Endothelial cell of umbilical vein (primary cell): ENCODE results near the gene LACTBL1. TPM values are rescaled to one million over a fixed set of nuclear protein-coding genes. Genes with fewer than 3 reads are reported as not detected.

Experiments
- BruUV-seq: library from RNA; stranded (reverse); fragments of 400-500 nt; replicated peaks from 2 replicates; lab custom pipeline; 2021; lab: Mats Ljungman, UMichigan
- CTCF ChIA-PET: fragments of 300-600, 350-600 bp; sonication (Branson Sonifier 250); formaldehyde crosslinking; loops from one replicate; lab custom pipeline; 2021; ENCODE audit warnings: antibody characterized with exemption, inconsistent platforms; lab: Charles Lee
- POLR2A ChIA-PET: fragments of 300-600, 350-600 bp; sonication (Branson Sonifier 250); formaldehyde crosslinking; loops from one replicate; lab custom pipeline; 2021; ENCODE audit warnings: antibody characterized with exemption, inconsistent platforms; lab: Charles Lee
- DNase-seq: peaks from one replicate; pipeline ENCODE4 v3.0.0-alpha.2; 2011; ENCODE audit warnings: low read depth, low spot score
- FAIRE-seq: peaks from 2 replicates; lab custom pipeline; 2011; peaks lifted over from hg19 to GRCh38; lab: Jason Lieb, UNC
- H2AFZ ChIP-seq: 2 replicates; pipeline ENCODE4 v1.6.0; 2012; ENCODE audit warnings: low read depth, low read length, control low read depth, inconsistent platforms
- H3K27ac ChIP-seq: 2 replicates; pipeline ENCODE4 v1.5.1; 2011; ENCODE audit warnings: low read depth, mild to moderate bottlenecking, control low read depth, low read length, moderate library complexity; ENCODE audit not compliant: insufficient read depth
- H3K27me3 ChIP-seq, 2 experiments: 2 replicates each; pipeline versions ENCODE4 v1.6.0 to v1.6.1; 2011; ENCODE audit warnings: low read length in 2 of 2, mixed read lengths in 1 of 2; ENCODE audit not compliant: control insufficient read depth in 2 of 2, insufficient read depth in 2 of 2
- H3K36me3 ChIP-seq, 2 experiments: 2 replicates in 1 of 2; 3 replicates in 1 of 2; pipeline ENCODE4 v1.5.1; 2011; ENCODE audit warnings: low read length in 2 of 2, mild to moderate bottlenecking in 1 of 2, moderate library complexity in 1 of 2; ENCODE audit not compliant: control insufficient read depth in 2 of 2, insufficient read depth in 2 of 2; ENCODE audit errors: extremely low read depth in 1 of 2
- H3K4me1 ChIP-seq: 3 replicates; pipeline ENCODE4 v1.5.1; 2011; ENCODE audit warnings: mild to moderate bottlenecking, low read length; ENCODE audit not compliant: control insufficient read depth, insufficient read depth; ENCODE audit errors: extremely low read depth
- H3K4me2 ChIP-seq: 2 replicates; pipeline ENCODE4 v1.6.1; 2011; ENCODE audit warnings: low read length, control low read depth, mixed read lengths; ENCODE audit not compliant: insufficient read depth
- H3K4me3 ChIP-seq, 3 experiments: fragments of 200-600 bp in 1 of 3; sonication (generic), shearing (Covaris generic) in 1 of 3; replicated peaks in 1 of 3; 2 replicates each; pipeline ENCODE4 v1.5.1; 2011 to 2016; ENCODE audit warnings: control low read depth in 3 of 3, low read length in 3 of 3, mild to moderate bottlenecking in 2 of 3, inconsistent platforms in 1 of 3, low read depth in 1 of 3, moderate library complexity in 1 of 3; ENCODE audit not compliant: insufficient read depth in 1 of 3
- H3K79me2 ChIP-seq: 2 replicates; pipeline ENCODE4 v1.6.0; 2012; ENCODE audit warnings: low read length, inconsistent platforms; ENCODE audit not compliant: control insufficient read depth, insufficient read depth
- H3K9ac ChIP-seq: replicated peaks from 2 replicates; pipeline ENCODE3; 2011; ENCODE audit warnings: low read length, control low read depth; ENCODE audit not compliant: insufficient read depth; ENCODE audit errors: extremely low read depth
- H3K9me1 ChIP-seq: replicated peaks from 3 replicates; pipeline ENCODE4 v1.6.0; 2011; ENCODE audit warnings: mild to moderate bottlenecking, low read length; ENCODE audit not compliant: control insufficient read depth, insufficient read depth; ENCODE audit errors: extremely low read depth
- H3K9me3 ChIP-seq: replicated peaks from 2 replicates; pipeline ENCODE4 v1.5.1; 2012; ENCODE audit warnings: low read length, inconsistent platforms; ENCODE audit not compliant: control insufficient read depth, insufficient read depth
- H4K20me1 ChIP-seq: replicated peaks from 2 replicates; pipeline ENCODE3; 2011; ENCODE audit warnings: mild to moderate bottlenecking, low read length; ENCODE audit not compliant: control insufficient read depth, insufficient read depth; ENCODE audit errors: extremely low read depth
- JUN ChIP-seq: IDR thresholded peaks from 2 replicates; pipeline ENCODE4 v1.6.1; 2011; ENCODE audit warnings: borderline replicate concordance, low read depth; ENCODE audit not compliant: insufficient read length, insufficient read depth
- POLR2A ChIP-seq: IDR thresholded peaks from 2 replicates; pipeline ENCODE4 v1.6.1; 2012; ENCODE audit warnings: low read depth, mild to moderate bottlenecking, control low read depth, low read length
- dilution Hi-C: fragments of 300-500 bp; cut with MboI; formaldehyde crosslinking; loops from one replicate; pipeline ENCODE4 v1.15.0; 2019; ENCODE audit warnings: low sequenced_read_pairs; ENCODE audit not compliant: extremely low pct_ligation_motif_present
- intact Hi-C: fragments of 100-400 bp; cut with micrococcal nuclease; formaldehyde crosslinking; loops from one replicate; pipeline ENCODE4 v1.10.0; 2022
- polyA plus RNA-seq, 4 experiments: library from polyadenylated mRNA; depleted of rRNA in 3 of 4; stranded (reverse) in 3 of 4; unstranded in 1 of 4; fragments of >200 nt; gene quantifications; 2 replicates each; pipeline versions ENCODE4 v1.2.1 to v1.2.3, GENCODE V29; 2011 to 2012; ENCODE audit warnings: missing spikeins in 1 of 4
- total RNA-seq: library from RNA; stranded (reverse); gene quantifications from 2 replicates; pipeline ENCODE4 v1.2.3, GENCODE V29; 2021
- TF ChIP-seq, protein P1 (sequence below), 2 donors: IDR thresholded peaks; 1 replicate in 1 of 2; 2 replicates in 1 of 2; pipeline ENCODE4 v1.5.1; 2011; ENCODE audit warnings: low read length in 2 of 2, mild to moderate bottlenecking in 2 of 2, moderate library complexity in 2 of 2, control low read depth in 1 of 2, inconsistent platforms in 1 of 2, low read depth in 1 of 2; ENCODE audit not compliant: insufficient read depth in 1 of 2; ENCODE audit errors: extremely low read depth in 1 of 2

LACTBL1 gene
- total and polyA plus RNA-seq, 2 donors (not counting 3 experiments of a cell fraction or from before 2014, with no cell fraction given): not detected

- ChIA-PET CTCF (interaction anchor here (0.5 to 7.9 kb wide), 25 partner anchors 9 to 513 kb away, joined by 3 to 149 read pairs (median 5); no protein-coding TSS in a partner anchor), POLR2A (no interaction called here)
- dilution Hi-C loops (no loop called here), intact Hi-C loops (loop anchor here (1.0 kb wide), 3 partner anchors 256 to 510 kb away; no protein-coding TSS in a partner anchor)
- no peak for TF ChIP-seq POLR2A
- TF ChIP-seq, protein P1, sequence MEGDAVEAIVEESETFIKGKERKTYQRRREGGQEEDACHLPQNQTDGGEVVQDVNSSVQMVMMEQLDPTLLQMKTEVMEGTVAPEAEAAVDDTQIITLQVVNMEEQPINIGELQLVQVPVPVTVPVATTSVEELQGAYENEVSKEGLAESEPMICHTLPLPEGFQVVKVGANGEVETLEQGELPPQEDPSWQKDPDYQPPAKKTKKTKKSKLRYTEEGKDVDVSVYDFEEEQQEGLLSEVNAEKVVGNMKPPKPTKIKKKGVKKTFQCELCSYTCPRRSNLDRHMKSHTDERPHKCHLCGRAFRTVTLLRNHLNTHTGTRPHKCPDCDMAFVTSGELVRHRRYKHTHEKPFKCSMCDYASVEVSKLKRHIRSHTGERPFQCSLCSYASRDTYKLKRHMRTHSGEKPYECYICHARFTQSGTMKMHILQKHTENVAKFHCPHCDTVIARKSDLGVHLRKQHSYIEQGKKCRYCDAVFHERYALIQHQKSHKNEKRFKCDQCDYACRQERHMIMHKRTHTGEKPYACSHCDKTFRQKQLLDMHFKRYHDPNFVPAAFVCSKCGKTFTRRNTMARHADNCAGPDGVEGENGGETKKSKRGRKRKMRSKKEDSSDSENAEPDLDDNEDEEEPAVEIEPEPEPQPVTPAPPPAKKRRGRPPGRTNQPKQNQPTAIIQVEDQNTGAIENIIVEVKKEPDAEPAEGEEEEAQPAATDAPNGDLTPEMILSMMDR (IDR thresholded peaks at IDR 0.05; ENCODE audit: extremely low read depth in 1 of 2, insufficient read depth in 1 of 2, low read depth in 1 of 2, low read length in 2 of 2): peak; percentile 84 to 88
- Histone ChIP-seq H3K9me1 (no peaks in the 10 kb centered on the region), H3K27ac (no peak overlapping the region), H3K9ac (no peak overlapping the region), H3K4me2 (no peak overlapping the region), H3K4me1 (no peaks in the 10 kb centered on the region), H3K36me3 (no peaks in the 10 kb centered on the region), H4K20me1 (no peaks in the 10 kb centered on the region), H3K9me3 (no peaks in the 10 kb centered on the region), H3K27me3 (no peaks in the 10 kb centered on the region), H3K79me2 (no peaks in the 10 kb centered on the region), H2AFZ (no peak overlapping the region), H3K4me3 (no peak overlapping the region)
- DNase-seq (peak; percentile 49), FAIRE-seq (peak; percentile 69)
- BruUV-seq: no TSS peak
Observed at GRCh38 chr1:22930240-22930912, 42.3 kb downstream of the LACTBL1 start.

GRCh38 chr1:22925111-22925510 is 47.6 kb downstream of the LACTBL1 start:
- H3K27me3 ChIP-seq: no peaks in the 10 kb centered on the region
- H3K9me1 ChIP-seq: no peaks in the 10 kb centered on the region
- no peak overlapping the region for H3K4me3 ChIP-seq
- no peak overlapping the region for H3K27ac ChIP-seq
- no peak for DNase-seq
- ChIA-PET CTCF (no interaction called here), POLR2A (no interaction called here)
- H3K79me2 ChIP-seq: no peaks in the 10 kb centered on the region
- TF ChIP-seq POLR2A (no peak), JUN (no peak)
- no peaks in the 10 kb centered on the region for H3K36me3 ChIP-seq
- no peaks in the 10 kb centered on the region for H3K4me1 ChIP-seq
- H3K9ac ChIP-seq: no peak overlapping the region
- FAIRE-seq: no peak
- BruUV-seq: no TSS peak
- H3K9me3 ChIP-seq: no peaks in the 10 kb centered on the region
- no peak overlapping the region for H3K4me2 ChIP-seq
- dilution Hi-C loops (no loop called here), intact Hi-C loops (no loop called here)
- no peak overlapping the region for H2AFZ ChIP-seq
- no peaks in the 10 kb centered on the region for H4K20me1 ChIP-seq
